Measurements from ENCODE around the gene FNDC8.
"Not testable (repeated sequence)": the region's sequence is repeated elsewhere in the genome, so short reads cannot be mapped to it uniquely, and the experiment has no call there.

The FNDC8 gene

GRCh38 chr17:35094902-35095301, 26.5 kb upstream of the FNDC8 start:
- no peak for DNase-seq (ENCODE audit: low read depth in 2 of 3, low spot score in 1 of 3)

DNA sequence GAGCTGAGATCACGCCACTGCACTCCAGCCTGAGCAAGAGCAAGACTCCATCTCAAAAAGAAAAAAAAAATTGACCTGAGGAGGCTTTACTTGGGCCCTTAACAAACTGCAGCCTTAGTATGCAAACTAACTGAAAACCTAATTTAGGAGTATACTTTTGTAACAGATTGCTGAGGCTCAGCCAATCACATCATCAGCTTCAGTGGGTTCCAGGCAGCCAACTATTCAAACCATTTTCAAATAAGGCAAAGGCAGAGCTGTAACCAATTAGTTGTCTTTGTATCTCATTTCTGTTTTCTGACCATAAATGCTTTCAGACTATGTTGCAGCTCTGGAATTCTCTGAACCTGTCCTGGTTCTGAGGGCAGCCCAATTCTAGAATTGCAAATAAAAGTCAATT, 25.7 kb upstream of the FNDC8 start:
- DNase-seq (ENCODE audit: low read depth in 2 of 3, low spot score in 1 of 3) = no peak

- DNase-seq (ENCODE audit: low read depth in 2 of 3, low spot score in 1 of 3) = no peak
These were observed 23.6 kb upstream of the FNDC8 start for GRCh38 chr17:35097776-35098175.

DNA sequence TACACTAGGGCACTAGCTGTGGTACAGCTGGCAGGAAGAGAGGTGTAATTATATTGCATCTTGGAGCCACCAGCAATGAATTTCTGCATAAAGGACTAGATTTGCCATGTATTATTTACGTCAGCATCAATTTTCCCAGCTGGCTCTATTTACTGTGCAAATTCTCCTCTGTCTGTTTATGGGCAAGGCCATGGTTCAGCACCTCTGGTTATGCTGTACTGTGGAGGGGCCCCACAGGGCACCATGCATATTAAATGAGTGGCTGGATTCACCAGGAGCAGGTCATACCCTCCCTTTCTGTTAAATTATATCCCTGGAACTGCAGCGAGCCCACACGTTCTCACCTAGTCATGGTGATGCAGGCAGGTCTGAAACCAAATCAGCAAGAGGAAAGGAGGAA, 21.5 kb upstream of the FNDC8 start:
- no peak for DNase-seq (ENCODE audit: low read depth in 2 of 3, low spot score in 1 of 3)

DNA sequence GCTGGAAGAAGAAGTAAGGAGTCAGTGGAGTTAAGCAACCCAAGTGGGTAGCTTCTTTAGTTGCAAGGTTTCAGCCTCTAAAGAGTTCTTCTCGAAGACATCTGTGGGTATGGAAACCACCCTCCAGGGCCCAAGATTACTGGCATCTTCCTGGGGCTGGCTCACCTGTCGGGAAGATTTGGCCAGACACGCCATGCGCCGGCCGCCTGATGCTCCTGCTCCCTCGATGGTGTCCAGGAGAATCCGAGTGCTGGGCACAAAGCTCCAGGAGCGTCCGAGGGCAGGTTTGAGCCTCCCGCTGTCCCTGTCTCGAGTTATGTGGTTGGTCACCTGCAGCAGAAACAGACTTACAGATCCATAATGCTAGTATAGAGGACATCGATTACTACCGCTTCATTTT, 20.4 kb upstream of the FNDC8 start:
- no peak for DNase-seq (ENCODE audit: low read depth in 2 of 3, low spot score in 1 of 3)

- no peak for DNase-seq (ENCODE audit: low read depth in 2 of 3, low spot score in 1 of 3)
These were observed 19.7 kb upstream of the FNDC8 start for GRCh38 chr17:35101725-35102124.

GRCh38 chr17:35103271-35103670, 18.1 kb upstream of the FNDC8 start:
- no peak for DNase-seq (ENCODE audit: low read depth in 2 of 3, low spot score in 1 of 3)

GRCh38 chr17:35104844-35105450, 16.5 kb upstream of the FNDC8 start:
- no peak for DNase-seq (ENCODE audit: low read depth in 2 of 3, low spot score in 1 of 3)

GRCh38 chr17:35110791-35111190, 10.6 kb upstream of the FNDC8 start:
- DNase-seq (ENCODE audit: low read depth in 2 of 3, low spot score in 1 of 3) = not testable (repeated sequence)

- no peak for DNase-seq (ENCODE audit: low read depth in 2 of 3, low spot score in 1 of 3)
These were observed 4.6 kb upstream of the FNDC8 start for GRCh38 chr17:35116845-35117244.

DNA sequence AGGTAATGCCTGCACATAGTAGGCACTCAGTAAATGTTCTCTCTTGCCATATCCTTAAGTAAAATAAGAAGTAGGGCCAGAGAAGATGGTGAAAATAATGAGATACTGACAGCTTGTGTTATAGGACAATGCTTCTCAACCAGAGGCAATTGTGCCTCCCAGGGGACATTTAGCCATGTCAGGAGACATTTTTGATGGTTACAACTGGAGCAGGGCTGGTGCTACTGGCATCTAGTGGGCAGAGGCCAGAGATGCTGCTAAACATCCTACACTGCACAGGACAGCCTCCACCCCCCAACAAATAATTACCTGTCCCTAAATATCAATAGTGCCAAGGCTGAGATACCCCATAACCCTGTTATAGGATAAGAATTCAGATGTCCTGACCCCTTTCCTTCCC, 3.4 kb upstream of the FNDC8 start:
- no peak for DNase-seq (ENCODE audit: low read depth in 2 of 3, low spot score in 1 of 3)

GRCh38 chr17:35119370-35120165, 1.8 kb upstream of the FNDC8 start, which contains the start of gene RAD51D:
RAD51D (minus strand) TSS chr17:35119860; CDS start chr17:35119613, 247 bp downstream.
- DNase-seq (ENCODE audit: low read depth in 2 of 3, low spot score in 1 of 3) = peak; percentile 68 to 75 (median 71)

DNA sequence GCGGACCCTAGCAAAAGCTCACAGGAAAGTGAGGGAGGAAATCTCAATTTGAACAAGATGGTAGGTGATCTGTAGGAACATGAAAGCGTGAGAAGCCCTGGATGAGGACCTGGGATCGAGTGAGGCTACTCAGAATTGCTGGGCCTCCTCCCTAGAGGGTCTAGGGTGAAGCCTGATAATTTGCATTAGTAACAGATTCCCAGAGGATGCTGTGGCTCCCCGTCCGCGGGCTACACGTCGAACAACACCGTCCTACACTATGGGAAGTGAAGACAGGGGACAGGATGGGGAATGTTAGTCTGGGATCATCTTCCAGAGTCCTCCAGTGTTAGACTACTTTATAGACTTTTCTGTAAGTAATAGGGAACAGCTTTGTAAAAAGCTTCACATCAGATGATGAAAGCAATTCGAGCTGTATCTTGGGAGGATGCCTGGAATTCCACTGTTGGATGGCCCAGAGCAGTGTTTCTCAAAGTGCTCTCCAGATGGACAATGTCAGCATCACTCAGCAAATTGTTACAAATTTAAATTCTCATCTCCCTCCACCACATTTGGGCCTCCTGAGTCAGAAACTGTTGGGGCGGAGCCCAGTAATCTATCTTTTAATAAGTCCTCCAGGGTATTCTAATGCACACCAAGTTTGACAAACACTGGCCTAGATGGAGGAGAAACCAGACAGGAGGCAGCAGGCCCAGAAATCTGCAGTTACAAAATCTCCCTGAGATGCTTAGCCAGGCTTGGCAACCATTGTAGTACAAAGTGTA, 6.5 kb downstream of the FNDC8 start:
- no peak for DNase-seq (ENCODE audit: low read depth in 2 of 3, low spot score in 1 of 3)

GRCh38 chr17:35129154-35129972, 7.9 kb downstream of the FNDC8 start:
- DNase-seq (ENCODE audit: low read depth in 2 of 3, low spot score in 1 of 3) = no peak

- no peak for DNase-seq (ENCODE audit: low read depth in 2 of 3, low spot score in 1 of 3)
These were observed 8.5 kb downstream of the FNDC8 start for GRCh38 chr17:35129973-35130351.

DNA sequence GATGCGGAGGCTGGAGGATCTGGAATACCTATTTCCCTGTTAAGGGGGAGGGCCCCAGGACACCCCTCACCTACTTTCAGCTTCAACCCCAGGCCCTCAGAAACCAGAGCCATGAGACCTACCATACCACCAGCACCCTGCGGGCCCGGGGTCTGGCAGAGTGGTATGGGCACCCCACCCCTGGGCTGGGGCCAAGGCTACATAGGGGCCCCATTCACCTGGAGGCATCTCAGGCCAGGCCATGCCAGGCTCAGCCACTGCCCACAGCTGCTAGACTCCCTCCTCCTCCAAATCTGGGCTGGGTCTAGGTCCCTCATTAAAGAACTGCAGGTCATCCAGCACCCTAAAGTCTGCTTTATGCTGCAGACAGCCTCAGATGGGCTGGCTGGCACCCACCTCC, 9.0 kb downstream of the FNDC8 start:
- no peak for DNase-seq (ENCODE audit: low read depth in 2 of 3, low spot score in 1 of 3)

GRCh38 chr17:35132099-35132498, 10.7 kb downstream of the FNDC8 start:
- no peak for DNase-seq (ENCODE audit: low read depth in 2 of 3, low spot score in 1 of 3)

DNA sequence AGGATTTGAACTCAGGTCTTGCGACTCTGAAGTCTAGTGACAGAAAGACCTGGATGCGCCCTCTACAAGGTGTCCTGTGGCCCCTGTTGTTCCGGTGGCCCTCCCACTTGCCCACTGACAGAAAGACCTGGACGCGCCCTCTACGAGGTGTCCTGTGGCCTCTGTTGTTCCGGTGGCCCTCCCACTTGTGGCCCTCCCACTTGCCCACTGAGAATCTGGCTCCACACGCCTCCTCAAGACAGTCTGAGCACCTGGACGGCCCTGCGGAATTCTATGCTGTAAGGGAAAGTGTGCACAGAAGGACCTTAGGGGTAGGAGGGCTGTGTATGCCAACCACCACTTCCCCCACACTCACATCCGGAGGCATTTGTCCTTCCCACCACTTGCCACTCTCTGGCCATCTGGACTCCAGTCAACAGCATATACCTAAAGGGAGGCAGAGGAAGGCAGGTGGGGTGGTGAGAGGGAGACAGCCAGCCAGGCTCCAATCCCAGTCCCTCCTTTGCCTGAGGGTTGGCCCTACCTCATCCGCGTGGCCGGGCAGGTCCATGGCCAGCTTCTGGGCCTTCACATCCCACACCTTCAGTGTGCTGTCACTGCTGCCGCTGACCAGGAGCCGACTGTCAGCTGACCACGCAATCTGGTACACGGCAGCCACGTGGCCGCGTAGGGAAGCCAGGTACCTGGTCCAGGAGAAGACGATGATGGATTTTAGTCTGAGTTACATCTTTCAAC, 11.6 kb downstream of the FNDC8 start:
- no peak for DNase-seq (ENCODE audit: low read depth in 2 of 3, low spot score in 1 of 3)

DNA sequence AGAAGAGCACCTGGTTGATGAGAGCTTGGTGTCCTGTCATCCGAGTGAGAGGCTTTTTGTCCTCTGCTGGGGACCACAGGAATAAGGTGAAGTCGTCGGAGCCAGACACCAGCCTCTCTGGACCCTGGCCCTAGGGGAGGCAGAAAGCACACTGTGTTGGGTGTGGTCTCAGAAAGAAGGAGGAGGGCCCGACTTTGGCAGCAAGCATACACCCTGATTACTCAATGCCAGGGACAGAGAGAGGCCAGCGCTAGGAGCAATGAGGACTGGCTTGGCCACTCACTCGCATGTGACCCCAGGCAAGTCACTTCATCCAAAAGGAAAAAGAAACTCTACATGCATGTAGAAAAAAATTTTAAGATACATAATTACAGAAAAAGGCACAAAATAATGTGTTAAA, 13.9 kb downstream of the FNDC8 start:
- no peak for DNase-seq (ENCODE audit: low read depth in 2 of 3, low spot score in 1 of 3)

DNA sequence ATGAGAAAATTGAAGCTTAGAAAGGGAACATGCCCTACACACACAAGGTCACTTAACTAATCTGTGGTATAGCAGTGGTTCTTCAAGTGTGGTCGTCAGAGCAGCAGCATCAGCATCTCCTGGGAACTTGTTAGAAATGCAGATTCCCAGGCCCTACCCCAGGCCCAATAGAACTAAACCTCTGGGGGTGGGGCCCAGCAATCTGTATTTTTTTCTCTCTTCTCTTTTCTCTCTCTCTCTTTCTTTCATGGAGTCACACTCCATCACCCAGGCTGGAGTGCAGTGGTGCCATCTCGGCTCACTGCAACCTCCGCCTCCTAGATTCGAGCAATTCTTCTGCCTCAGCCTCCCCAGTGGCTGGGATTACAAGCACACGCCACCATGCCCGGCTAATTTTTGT, 16.8 kb downstream of the FNDC8 start:
- no peak for DNase-seq (ENCODE audit: low read depth in 2 of 3, low spot score in 1 of 3)

All from stimulated activated CD4-positive, alpha-beta T cell treated with anti-CD3 and anti-CD28 coated beads, Interleukin-12 subunit alpha, Interleukin-12 subunit beta, amount 100 ng/mL, for 48 hours (primary cell).